ENCODE measurements around the gene CLDN6.

The CLDN6 gene

DNA sequence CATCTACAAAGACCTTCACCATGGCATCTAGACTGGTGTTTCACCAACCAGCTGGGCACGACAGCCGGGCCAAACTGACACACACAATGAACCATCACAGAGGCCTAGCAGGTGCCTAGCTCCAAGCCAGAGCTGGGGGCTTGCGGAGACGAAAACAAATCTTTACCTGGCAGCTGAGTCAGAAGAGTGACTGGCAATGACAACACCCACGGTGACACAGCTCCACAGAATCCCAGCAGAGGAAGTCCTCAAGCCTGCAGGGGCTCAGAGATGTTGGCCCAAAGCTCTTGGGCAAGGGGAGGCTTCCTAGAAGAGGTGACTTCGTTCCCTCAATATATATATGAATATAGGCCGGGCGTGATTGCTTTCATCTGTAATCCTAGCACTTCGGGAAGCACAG, 33.5 kb upstream of the CLDN6 start:
- no peak for DNase-seq (ENCODE audit: low spot score)

- DNase-seq (ENCODE audit: low spot score): no peak
These were observed 33.0 kb upstream of the CLDN6 start for GRCh38 chr16:3051009-3051408.

GRCh38 chr16:3050487-3050886, 32.5 kb upstream of the CLDN6 start:
- no peak for DNase-seq (ENCODE audit: low spot score)

DNA sequence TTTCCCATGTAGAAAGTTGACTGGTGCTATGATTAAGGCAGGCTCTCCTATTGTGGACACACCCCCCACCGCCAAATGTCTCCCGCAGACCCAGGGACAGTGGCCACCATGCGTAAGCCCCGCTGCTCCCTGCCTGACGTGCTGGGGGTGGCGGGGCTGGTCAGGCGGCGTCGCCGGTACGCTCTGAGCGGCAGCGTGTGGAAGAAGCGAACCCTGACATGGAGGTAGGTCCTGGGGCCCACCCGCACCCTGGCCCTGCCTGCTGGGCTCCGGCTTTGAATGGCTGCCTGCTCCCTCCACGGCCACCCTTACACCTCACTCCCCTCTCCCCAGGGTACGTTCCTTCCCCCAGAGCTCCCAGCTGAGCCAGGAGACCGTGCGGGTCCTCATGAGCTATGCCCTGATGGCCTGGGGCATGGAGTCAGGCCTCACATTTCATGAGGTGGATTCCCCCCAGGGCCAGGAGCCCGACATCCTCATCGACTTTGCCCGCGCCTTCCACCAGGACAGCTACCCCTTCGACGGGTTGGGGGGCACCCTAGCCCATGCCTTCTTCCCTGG, 32.0 kb upstream of the CLDN6 start:
- DNase-seq (ENCODE audit: low spot score): no peak

GRCh38 chr16:3047387-3047720, 29.4 kb upstream of the CLDN6 start:
- no peak for DNase-seq (ENCODE audit: low spot score)

GRCh38 chr16:3046641-3047386, 28.8 kb upstream of the CLDN6 start:
- no peak for DNase-seq (ENCODE audit: low spot score)

DNA sequence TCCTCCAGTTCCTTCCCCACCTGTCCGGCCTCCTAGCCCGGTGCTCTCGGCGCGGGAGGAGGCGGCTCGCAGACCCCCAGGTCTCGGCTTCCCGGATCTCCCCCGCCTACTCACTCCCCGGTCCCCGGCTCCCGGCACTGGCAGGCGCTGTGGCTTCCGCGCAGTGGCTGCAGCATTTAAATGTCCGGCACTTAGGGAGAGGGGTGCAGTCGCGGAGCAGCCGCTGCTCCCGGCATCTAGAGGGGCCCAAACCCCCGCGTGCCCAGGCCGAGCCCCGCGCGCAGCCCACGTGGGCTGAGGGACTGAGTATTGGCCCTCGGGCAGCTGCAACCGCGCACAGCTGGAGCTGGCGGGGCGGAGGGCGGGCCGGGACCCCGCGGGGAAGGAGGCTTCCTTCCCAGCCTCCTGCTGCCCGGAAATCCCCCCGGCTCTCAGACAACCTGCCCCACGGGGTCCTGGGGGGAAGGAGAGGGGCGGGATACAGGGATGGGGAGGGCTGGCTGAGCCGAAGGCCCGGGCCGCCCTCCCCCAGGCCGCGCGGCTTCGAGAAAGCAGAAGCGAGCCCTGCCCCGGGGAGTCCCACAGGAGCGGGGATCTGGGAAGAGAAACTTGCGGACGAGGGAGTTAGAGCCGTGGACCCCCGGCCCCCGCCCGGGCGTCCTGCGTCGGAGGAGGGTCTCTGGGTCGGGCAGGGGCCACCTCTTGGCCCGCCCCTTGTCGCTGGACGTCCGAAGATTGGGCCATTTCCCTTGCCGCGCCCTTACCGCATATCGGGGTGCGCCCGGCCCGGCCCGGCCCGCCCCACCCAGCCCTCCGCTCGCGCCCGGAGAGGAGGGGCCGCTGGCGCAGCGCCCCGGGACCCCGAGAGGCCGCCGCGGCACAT, 28.0 kb upstream of the CLDN6 start, which contains the start of gene MMP25:
TSS of gene MMP25 (plus strand) at position 804 of the 883 bp plus-strand sequence. CDS start 357 bp downstream, outside the sequence.
- DNase-seq (ENCODE audit: low spot score): no peak

GRCh38 chr16:3044708-3045107, 26.7 kb upstream of the CLDN6 start:
- no peak for DNase-seq (ENCODE audit: low spot score)

- DNase-seq (ENCODE audit: low spot score): no peak
These were observed 24.4 kb upstream of the CLDN6 start for GRCh38 chr16:3042376-3042775.

- DNase-seq (ENCODE audit: low spot score): no peak
These were observed 20.9 kb upstream of the CLDN6 start for GRCh38 chr16:3038896-3039295.

DNA sequence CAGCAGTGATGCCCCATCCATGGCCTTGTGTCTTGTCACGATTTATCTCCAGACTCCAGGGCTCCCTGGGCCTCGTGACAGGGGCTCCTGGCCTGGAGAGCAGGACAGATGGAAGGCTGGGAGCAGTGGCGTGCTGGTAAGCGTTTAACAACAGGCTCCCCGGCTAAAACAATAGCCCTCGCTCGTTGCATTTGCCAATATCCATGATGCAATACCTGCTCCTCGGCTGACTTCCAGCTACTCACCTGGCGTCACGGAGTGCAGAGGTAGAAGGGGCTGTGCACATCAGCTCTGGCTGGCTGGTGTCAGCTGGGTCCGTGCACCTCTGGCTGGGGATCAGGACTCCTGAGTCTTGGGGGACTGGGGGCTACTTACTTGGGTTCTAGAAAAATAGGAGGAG, 20.3 kb upstream of the CLDN6 start:
- DNase-seq (ENCODE audit: low spot score): no peak

GRCh38 chr16:3036726-3037315, 18.8 kb upstream of the CLDN6 start, which contains the start of gene BICDL2:
BICDL2 (minus strand) TSS chr16:3036944; CDS start chr16:3035496, 1,448 bp downstream.
- no peak for DNase-seq (ENCODE audit: low spot score)

GRCh38 chr16:3035972-3036725, 18.2 kb upstream of the CLDN6 start:
- DNase-seq (ENCODE audit: low spot score): no peak

- DNase-seq (ENCODE audit: low spot score): no peak
These were observed 17.4 kb upstream of the CLDN6 start for GRCh38 chr16:3035289-3035971.

GRCh38 chr16:3032624-3033023, 14.6 kb upstream of the CLDN6 start:
- no peak for DNase-seq (ENCODE audit: low spot score)

DNA sequence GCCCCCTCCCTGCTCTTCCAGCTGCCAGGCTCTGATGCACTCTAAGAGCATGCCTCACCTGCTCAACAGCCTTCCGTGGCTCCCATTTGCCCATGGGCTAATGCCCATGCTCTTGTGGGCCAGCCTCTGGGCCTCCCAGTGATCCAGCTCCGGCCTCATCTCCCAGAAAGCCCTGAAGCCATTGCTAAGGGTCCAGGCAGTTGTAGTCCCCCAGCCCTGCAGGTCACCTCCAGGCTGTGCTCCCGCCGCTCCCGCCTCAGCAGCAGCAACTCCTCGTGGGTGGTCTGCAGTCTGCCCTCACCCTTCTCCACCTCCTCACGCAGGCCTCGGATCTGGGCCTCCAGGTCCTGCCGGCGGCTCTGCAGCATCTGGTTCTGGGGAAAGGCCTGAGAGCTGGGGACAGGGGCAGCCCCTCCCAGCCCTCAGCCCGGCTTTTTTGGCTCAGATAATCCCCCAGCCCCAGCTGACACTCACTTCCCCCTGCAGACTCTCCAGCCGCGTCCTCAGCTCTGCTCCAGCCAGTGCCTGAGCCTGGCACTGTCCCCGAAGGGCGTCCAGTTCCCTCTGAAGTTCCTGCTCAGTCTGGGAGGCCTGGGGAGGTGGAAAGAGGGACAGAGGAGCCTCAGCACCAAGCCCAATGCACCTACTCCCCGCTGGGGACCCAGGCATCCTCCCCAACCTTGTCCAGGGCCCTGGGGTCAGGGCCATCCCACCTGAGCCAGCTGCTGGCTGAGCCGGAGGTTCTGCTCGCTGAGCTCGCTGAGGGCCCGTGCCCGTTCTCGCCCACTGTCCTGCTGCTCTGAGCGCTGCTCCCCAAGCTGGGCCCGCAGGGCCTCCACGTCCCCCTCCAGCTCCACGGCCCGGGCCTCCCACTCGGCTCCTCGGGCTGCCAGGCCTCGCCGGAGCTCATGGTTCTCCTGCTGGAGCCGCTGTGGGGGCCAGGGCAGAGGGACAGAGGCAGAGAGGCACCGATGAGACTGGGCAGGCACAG, 12.5 kb upstream of the CLDN6 start:
- DNase-seq (ENCODE audit: low spot score): no peak

GRCh38 chr16:3029491-3030221, 11.7 kb upstream of the CLDN6 start:
- peak; percentile 70 for DNase-seq (ENCODE audit: low spot score)

DNA sequence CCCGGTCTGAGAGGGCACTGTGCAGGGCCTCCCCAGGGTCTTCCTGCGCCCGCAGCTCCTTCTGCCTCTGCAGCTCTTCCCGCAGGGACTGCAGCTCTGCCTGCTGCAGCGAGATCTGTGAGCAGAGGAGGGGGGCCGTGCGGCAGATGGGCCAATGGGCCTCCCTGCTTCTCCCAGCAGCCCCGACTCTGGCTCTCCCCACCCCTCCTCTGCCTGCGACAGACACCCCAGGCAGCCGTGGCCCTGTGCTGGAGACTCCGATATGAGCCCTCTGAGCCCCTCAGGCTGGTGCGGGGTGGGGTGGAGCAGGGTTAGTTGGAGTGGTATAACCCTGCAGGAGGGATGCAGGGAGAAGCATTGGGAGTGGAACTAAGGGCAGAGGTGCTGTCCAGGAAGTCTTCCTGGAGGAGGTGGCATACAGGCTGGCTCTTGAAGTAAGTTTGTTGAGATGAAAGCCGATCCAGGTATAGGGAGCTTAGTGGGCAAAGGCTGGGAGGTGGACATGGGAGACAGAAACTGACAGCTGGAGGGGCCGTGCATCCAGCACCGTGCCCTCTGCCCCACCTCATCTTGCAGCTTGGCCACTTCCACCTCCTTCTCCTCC, 10.8 kb upstream of the CLDN6 start:
- no peak for DNase-seq (ENCODE audit: low spot score)
